K562 (cell line): ENCODE measurements around the gene DCUN1D3. TPM values are rescaled to one million over a fixed set of nuclear protein-coding genes. Genes with fewer than 3 reads are reported as not detected.

Experiments
- CBX5 ChIP-seq: IDR thresholded peaks from 2 replicates; pipeline ENCODE4 v1.6.1; 2014; ENCODE audit warnings: low read depth, borderline replicate concordance
- ETS2 ChIP-seq: IDR thresholded peaks from 2 replicates; pipeline ENCODE4 v1.6.1; 2016; ENCODE audit warnings: borderline replicate concordance, missing genetic modification characterization, mild to moderate bottlenecking, moderate library complexity, missing compliant biosample characterization; ENCODE audit not compliant: poor library complexity, severe bottlenecking
- GTF2E2 ChIP-seq: fragments of 200-800 bp; sonication (Bioruptor generic); IDR thresholded peaks from 2 replicates; pipeline ENCODE4 v1.6.1; 2016; ENCODE audit warnings: missing genetic modification characterization, missing compliant biosample characterization
- KDM1A ChIP-seq, 2 experiments: fragments of 450-650 bp; IDR thresholded peaks; 2 replicates each; pipeline ENCODE4 v1.6.1; 2016; ENCODE audit warnings: mild to moderate bottlenecking in 2 of 2
- PTTG1 ChIP-seq: fragments of 450-650 bp; IDR thresholded peaks from 2 replicates; pipeline ENCODE4 v1.6.1; 2016; ENCODE audit warnings: low read depth, mild to moderate bottlenecking, missing genetic modification characterization, missing compliant biosample characterization
- RAD51 ChIP-seq: fragments of 450-650 bp; IDR thresholded peaks from 2 replicates; pipeline ENCODE4 v1.7.1; 2016; ENCODE audit warnings: low read depth, mild to moderate bottlenecking, borderline replicate concordance
- RBFOX2 ChIP-seq: fragments of 200-400 bp; formaldehyde crosslinking; IDR thresholded peaks from 2 replicates; pipeline ENCODE4 v1.6.1; 2017; ENCODE audit warnings: low read depth, mild to moderate bottlenecking, low read length, moderate library complexity
- RBM34 ChIP-seq: fragments of 200-400 bp; formaldehyde crosslinking; IDR thresholded peaks from 2 replicates; pipeline ENCODE4 v1.6.1; 2018; ENCODE audit warnings: low read length, borderline replicate concordance; ENCODE audit not compliant: insufficient read depth
- STAT6 ChIP-seq: sonication (generic); formaldehyde crosslinking; IDR thresholded peaks from 2 replicates; pipeline ENCODE4 v1.8.1; 2023; ENCODE audit warnings: mild to moderate bottlenecking, missing genetic modification reagents
- TAF7 ChIP-seq: fragments of 450-650 bp; IDR thresholded peaks from 2 replicates; pipeline ENCODE4 v1.6.1; 2016; ENCODE audit warnings: missing genetic modification characterization, missing compliant biosample characterization
- TFAM ChIP-seq: fragments of 250-450 bp; sonication (Bioruptor Pico); conservative IDR thresholded peaks from 2 replicates; pipeline ENCODE4 v1.5.0; 2021; ENCODE audit warnings: mild to moderate bottlenecking, moderate library complexity
- ZBTB34 ChIP-seq: fragments of 250-450 bp; sonication (Bioruptor Pico); IDR thresholded peaks from 2 replicates; pipeline ENCODE4 v1.8.0; 2021; ENCODE audit warnings: mild to moderate bottlenecking, moderate library complexity
- polyA plus RNA-seq, 8 experiments: library from polyadenylated mRNA; depleted of rRNA in 4 of 8; stranded (reverse) in 5 of 8; unstranded in 3 of 8; fragments of >200 nt; fragmentation: Nextera tagmentation in 2 of 8; fragmentation: Illumina TruSeq in 1 of 8; extraction: Ambion mirVana in 2 of 8; extraction: Trizol in 1 of 8; gene quantifications; 2 replicates each; pipeline versions ENCODE4 v1.2.1 to v1.2.3, GENCODE V29; 2011 to 2014; ENCODE audit warnings: inconsistent platforms in 1 of 8, missing spikeins in 1 of 8
- total RNA-seq, 7 experiments: library from RNA; depleted of rRNA in 6 of 7; stranded (reverse); fragments of >200 nt in 6 of 7; fragmentation: Illumina TruSeq in 2 of 7; extraction: Trizol in 2 of 7; gene quantifications; 2 replicates each; pipeline versions ENCODE4 v1.2.1 to v1.2.3, GENCODE V29; 2011 to 2021; ENCODE audit warnings: low replicate concordance in 1 of 7

Gene DCUN1D3
- total and polyA plus RNA-seq, 9 of the 15 experiments (the other 6 are each of a cell fraction or from before 2014, with no cell fraction given) = 1.0 to 4.7 (median 2.2) TPM

GRCh38 chr16:20944861-20945574 lies 44.9 kb upstream of the DCUN1D3 start (continued):
- TF ChIP-seq STAT6 (no peak), TAF7 (peak; percentile 99), CBX5 (0 out of 2 replicates have a peak, but pooled peaks have one; percentile 49), RBFOX2 (no peak), RAD51 (no peak), KDM1A (IDR thresholded peaks at IDR 0.05) (0 out of 4 replicates have a peak, but pooled peaks of 1 of the 2 experiments have one; percentile 7), TFAM (CRISPR knock-in tag) (no peak), PTTG1 (tag) (peak; percentile 100), ETS2 (tag) (peak; percentile 97), ZBTB34 (peak; percentile 99), RBM34 (no peak), GTF2E2 (tag) (peak; percentile 98)
- TF ChIP-seq, all 486 proteins: peak for 216
